ENCODE results near the gene EIF4G3. TPM values are rescaled to one million over a fixed set of nuclear protein-coding genes. Genes with fewer than 3 reads are reported as not detected.

EIF4G3 gene
- total and polyA plus RNA-seq, 10 of the 15 experiments (the other 5 are each of a cell fraction or from before 2014, with no cell fraction given) = 7.4 to 45.1 (median 29.1) TPM

DNA sequence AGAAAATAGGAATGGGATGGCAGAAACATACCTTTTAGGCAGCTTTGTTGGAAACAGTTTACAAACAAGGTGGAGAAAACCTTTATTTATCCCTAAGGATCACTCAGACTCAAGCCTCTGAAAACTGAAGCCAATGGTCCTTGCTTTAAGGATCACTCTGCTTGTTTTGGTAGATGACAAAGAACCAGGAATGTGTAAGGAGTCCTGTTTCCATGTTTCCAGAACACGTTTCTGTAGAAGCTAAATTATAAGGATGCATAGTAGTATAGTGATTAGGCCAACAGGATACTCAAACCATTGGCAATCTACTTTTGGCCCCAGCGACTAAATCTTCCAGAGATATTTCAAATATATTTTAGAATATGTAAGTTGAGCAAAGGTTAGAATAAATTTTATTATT lies 240.5 kb downstream of the EIF4G3 start (continued):
- TF ChIP-seq, protein P1, sequence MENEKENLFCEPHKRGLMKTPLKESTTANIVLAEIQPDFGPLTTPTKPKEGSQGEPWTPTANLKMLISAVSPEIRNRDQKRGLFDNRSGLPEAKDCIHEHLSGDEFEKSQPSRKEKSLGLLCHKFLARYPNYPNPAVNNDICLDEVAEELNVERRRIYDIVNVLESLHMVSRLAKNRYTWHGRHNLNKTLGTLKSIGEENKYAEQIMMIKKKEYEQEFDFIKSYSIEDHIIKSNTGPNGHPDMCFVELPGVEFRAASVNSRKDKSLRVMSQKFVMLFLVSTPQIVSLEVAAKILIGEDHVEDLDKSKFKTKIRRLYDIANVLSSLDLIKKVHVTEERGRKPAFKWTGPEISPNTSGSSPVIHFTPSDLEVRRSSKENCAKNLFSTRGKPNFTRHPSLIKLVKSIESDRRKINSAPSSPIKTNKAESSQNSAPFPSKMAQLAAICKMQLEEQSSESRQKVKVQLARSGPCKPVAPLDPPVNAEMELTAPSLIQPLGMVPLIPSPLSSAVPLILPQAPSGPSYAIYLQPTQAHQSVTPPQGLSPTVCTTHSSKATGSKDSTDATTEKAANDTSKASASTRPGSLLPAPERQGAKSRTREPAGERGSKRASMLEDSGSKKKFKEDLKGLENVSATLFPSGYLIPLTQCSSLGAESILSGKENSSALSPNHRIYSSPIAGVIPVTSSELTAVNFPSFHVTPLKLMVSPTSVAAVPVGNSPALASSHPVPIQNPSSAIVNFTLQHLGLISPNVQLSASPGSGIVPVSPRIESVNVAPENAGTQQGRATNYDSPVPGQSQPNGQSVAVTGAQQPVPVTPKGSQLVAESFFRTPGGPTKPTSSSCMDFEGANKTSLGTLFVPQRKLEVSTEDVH (IDR thresholded peaks at IDR 0.05; ENCODE audit: low read depth, partially characterized antibody) = no peak
- no peak for TF ChIP-seq WRNIP1 (IDR thresholded peaks at IDR 0.05; ENCODE audit: borderline replicate concordance, low read depth, low read length)
- no peak for TF ChIP-seq SIN3A (IDR thresholded peaks at IDR 0.05; ENCODE audit: low read depth, low read length)
- TF ChIP-seq JUND (IDR thresholded peaks at IDR 0.05; ENCODE audit: low read depth, low read length) = no peak
- TF ChIP-seq, protein P2, sequence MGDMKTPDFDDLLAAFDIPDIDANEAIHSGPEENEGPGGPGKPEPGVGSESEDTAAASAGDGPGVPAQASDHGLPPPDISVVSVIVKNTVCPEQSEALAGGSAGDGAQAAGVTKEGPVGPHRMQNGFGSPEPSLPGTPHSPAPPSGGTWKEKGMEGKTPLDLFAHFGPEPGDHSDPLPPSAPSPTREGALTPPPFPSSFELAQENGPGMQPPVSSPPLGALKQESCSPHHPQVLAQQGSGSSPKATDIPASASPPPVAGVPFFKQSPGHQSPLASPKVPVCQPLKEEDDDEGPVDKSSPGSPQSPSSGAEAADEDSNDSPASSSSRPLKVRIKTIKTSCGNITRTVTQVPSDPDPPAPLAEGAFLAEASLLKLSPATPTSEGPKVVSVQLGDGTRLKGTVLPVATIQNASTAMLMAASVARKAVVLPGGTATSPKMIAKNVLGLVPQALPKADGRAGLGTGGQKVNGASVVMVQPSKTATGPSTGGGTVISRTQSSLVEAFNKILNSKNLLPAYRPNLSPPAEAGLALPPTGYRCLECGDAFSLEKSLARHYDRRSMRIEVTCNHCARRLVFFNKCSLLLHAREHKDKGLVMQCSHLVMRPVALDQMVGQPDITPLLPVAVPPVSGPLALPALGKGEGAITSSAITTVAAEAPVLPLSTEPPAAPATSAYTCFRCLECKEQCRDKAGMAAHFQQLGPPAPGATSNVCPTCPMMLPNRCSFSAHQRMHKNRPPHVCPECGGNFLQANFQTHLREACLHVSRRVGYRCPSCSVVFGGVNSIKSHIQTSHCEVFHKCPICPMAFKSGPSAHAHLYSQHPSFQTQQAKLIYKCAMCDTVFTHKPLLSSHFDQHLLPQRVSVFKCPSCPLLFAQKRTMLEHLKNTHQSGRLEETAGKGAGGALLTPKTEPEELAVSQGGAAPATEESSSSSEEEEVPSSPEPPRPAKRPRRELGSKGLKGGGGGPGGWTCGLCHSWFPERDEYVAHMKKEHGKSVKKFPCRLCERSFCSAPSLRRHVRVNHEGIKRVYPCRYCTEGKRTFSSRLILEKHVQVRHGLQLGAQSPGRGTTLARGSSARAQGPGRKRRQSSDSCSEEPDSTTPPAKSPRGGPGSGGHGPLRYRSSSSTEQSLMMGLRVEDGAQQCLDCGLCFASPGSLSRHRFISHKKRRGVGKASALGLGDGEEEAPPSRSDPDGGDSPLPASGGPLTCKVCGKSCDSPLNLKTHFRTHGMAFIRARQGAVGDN (IDR thresholded peaks at IDR 0.05) = no peak
- TF ChIP-seq ZNF217 (IDR thresholded peaks at IDR 0.05) = no peak
- no peak for TF ChIP-seq HDAC2 (IDR thresholded peaks at IDR 0.05)
- TF ChIP-seq NR2C1 (IDR thresholded peaks at IDR 0.05) = no peak
- no peak for TF ChIP-seq SMAD5 (IDR thresholded peaks at IDR 0.05; ENCODE audit: low read depth)
- no peak for TF ChIP-seq CEBPB (IDR thresholded peaks at IDR 0.05; ENCODE audit: borderline replicate concordance in 1 of 2, low read depth in 2 of 2, low read length in 2 of 2)

Data from GM12878 (cell line).